ENCODE measurements around the gene DENND1A.

DNA sequence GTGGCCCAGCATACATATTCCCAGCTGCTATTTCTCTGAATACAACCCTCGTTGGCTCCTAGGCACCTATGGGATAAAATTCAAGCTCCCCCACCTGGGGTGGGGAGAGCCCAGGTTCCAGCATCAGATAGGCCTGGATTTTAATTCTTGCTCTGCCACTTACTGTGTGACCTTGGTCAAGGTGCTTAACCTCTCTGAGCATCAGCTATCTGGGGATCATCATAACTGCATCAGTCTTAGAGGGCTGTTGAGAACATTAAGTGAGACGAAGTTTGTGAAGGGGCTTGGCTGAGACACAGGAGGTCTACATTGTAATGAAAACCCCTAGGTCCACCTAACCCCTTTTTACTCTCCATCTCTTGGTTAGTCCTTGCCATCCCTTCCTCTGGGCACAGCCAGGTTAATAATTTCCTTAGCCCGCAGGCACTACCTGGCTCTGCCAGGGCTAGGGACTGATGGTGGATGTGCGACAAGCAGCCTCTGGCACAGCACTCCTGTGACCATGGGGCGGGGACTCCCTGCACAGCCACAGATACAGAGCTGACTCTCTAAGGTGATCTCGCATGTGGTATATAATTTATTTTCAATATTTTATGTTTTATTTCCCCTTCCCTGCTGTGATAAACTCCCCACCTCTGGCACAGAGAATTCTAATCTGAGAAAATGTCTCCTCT, 505.2 kb downstream of the DENND1A start:
- TF ChIP-seq, protein P1, sequence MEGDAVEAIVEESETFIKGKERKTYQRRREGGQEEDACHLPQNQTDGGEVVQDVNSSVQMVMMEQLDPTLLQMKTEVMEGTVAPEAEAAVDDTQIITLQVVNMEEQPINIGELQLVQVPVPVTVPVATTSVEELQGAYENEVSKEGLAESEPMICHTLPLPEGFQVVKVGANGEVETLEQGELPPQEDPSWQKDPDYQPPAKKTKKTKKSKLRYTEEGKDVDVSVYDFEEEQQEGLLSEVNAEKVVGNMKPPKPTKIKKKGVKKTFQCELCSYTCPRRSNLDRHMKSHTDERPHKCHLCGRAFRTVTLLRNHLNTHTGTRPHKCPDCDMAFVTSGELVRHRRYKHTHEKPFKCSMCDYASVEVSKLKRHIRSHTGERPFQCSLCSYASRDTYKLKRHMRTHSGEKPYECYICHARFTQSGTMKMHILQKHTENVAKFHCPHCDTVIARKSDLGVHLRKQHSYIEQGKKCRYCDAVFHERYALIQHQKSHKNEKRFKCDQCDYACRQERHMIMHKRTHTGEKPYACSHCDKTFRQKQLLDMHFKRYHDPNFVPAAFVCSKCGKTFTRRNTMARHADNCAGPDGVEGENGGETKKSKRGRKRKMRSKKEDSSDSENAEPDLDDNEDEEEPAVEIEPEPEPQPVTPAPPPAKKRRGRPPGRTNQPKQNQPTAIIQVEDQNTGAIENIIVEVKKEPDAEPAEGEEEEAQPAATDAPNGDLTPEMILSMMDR (IDR thresholded peaks at IDR 0.05) = no peak
- TF ChIP-seq POLR2A (IDR thresholded peaks at IDR 0.05) = no peak

All from heart left ventricle (tissue), 13 donors.